ENCODE results near the gene SLC12A1.

DNA sequence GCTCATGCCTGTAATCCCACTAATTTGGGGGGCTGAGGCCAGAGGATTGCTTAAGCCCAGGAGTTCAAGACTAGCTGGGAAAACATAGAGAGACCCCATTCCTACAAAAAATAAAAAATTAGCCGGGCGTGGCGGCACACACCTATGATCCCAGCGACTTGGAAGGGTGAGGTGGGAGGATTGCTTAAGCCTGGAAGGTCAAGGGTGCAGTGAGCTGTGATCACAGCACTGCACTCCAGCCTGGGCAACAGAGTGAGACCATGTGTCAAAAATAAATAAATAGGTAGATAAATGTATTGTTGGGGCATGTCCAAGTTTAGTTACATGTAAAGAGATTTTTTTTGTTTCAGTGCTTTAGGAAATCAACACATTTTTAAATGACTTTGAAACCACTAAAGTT, 36.4 kb downstream of the SLC12A1 start:
- TF ChIP-seq, protein P1, sequence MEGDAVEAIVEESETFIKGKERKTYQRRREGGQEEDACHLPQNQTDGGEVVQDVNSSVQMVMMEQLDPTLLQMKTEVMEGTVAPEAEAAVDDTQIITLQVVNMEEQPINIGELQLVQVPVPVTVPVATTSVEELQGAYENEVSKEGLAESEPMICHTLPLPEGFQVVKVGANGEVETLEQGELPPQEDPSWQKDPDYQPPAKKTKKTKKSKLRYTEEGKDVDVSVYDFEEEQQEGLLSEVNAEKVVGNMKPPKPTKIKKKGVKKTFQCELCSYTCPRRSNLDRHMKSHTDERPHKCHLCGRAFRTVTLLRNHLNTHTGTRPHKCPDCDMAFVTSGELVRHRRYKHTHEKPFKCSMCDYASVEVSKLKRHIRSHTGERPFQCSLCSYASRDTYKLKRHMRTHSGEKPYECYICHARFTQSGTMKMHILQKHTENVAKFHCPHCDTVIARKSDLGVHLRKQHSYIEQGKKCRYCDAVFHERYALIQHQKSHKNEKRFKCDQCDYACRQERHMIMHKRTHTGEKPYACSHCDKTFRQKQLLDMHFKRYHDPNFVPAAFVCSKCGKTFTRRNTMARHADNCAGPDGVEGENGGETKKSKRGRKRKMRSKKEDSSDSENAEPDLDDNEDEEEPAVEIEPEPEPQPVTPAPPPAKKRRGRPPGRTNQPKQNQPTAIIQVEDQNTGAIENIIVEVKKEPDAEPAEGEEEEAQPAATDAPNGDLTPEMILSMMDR (IDR thresholded peaks at IDR 0.05; ENCODE audit: control extremely low read depth in 1 of 3, insufficient read depth in 1 of 3, low read depth in 1 of 3, low read length in 3 of 3): no peak
- TF ChIP-seq RXRA (IDR thresholded peaks at IDR 0.05; ENCODE audit: insufficient read depth, low read depth, low read length): no peak
- TF ChIP-seq, protein P2, sequence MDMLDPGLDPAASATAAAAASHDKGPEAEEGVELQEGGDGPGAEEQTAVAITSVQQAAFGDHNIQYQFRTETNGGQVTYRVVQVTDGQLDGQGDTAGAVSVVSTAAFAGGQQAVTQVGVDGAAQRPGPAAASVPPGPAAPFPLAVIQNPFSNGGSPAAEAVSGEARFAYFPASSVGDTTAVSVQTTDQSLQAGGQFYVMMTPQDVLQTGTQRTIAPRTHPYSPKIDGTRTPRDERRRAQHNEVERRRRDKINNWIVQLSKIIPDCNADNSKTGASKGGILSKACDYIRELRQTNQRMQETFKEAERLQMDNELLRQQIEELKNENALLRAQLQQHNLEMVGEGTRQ (IDR thresholded peaks at IDR 0.05; ENCODE audit: low read length): no peak
- no peak for TF ChIP-seq EP300 (IDR thresholded peaks at IDR 0.05; ENCODE audit: borderline replicate concordance in 1 of 2, low read depth in 2 of 2, low read length in 2 of 2)
- TF ChIP-seq NRF1 (IDR thresholded peaks at IDR 0.05; ENCODE audit: low read depth, low read length): no peak
- no peak for TF ChIP-seq SP4 (IDR thresholded peaks at IDR 0.05; ENCODE audit: low read length)
- TF ChIP-seq, protein P3, sequence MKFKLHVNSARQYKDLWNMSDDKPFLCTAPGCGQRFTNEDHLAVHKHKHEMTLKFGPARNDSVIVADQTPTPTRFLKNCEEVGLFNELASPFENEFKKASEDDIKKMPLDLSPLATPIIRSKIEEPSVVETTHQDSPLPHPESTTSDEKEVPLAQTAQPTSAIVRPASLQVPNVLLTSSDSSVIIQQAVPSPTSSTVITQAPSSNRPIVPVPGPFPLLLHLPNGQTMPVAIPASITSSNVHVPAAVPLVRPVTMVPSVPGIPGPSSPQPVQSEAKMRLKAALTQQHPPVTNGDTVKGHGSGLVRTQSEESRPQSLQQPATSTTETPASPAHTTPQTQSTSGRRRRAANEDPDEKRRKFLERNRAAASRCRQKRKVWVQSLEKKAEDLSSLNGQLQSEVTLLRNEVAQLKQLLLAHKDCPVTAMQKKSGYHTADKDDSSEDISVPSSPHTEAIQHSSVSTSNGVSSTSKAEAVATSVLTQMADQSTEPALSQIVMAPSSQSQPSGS (IDR thresholded peaks at IDR 0.05; ENCODE audit: low read length): no peak
- TF ChIP-seq POLR2A (IDR thresholded peaks at IDR 0.05; ENCODE audit: control extremely low read depth in 1 of 2, low read depth in 2 of 2, low read length in 2 of 2): no peak
- TF ChIP-seq SUZ12 (IDR thresholded peaks at IDR 0.05; ENCODE audit: low read length): no peak
- TF ChIP-seq SIN3A (conservative IDR thresholded peaks at IDR 0.05 in 1 of 2, IDR thresholded peaks at IDR 0.05 in 1 of 2; ENCODE audit: low read depth in 1 of 2, low read length in 2 of 2): no peak
- no peak for TF ChIP-seq EZH2 (IDR thresholded peaks at IDR 0.05; ENCODE audit: low read depth, low read length, severe bottlenecking)
- no peak for TF ChIP-seq SP1 (IDR thresholded peaks at IDR 0.05; ENCODE audit: low read depth, low read length)
- no peak for TF ChIP-seq YY1 (IDR thresholded peaks at IDR 0.05; ENCODE audit: low read depth, low read length)
- TF ChIP-seq, protein P4, sequence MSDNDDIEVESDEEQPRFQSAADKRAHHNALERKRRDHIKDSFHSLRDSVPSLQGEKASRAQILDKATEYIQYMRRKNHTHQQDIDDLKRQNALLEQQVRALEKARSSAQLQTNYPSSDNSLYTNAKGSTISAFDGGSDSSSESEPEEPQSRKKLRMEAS (IDR thresholded peaks at IDR 0.05): no peak

Data from H1 (cell line).